Activated naive CD4-positive, alpha-beta T cell treated with anti-CD3 and anti-CD28 coated beads, Interleukin-2, amount 10 ng/mL, durations not matched to agents 7 days and 5 days (primary cell): ENCODE data around the gene SNUPN.
"Not testable (repeated sequence)": the region's sequence is repeated elsewhere in the genome, so short reads cannot be mapped to it uniquely, and the experiment has no call there.

ENCODE experiments used
- CTCF ChIA-PET: fragments of 350-600 bp; sonication (Branson Sonifier 250); formaldehyde crosslinking; loops from one replicate; lab custom pipeline; 2021; ENCODE audit warnings: antibody characterized with exemption; lab: Charles Lee
- DNase-seq: peaks from one replicate; pipeline ENCODE4 v3.0.0-alpha.2; 2020
- H3K27ac Mint-ChIP-seq: one replicate; pipeline ENCODE4 v1.8.0; 2021; ENCODE audit warnings: mild to moderate bottlenecking, moderate library complexity, mixed read lengths
- H3K27me3 Mint-ChIP-seq: one replicate; pipeline ENCODE4 v1.8.0; 2021; ENCODE audit warnings: mild to moderate bottlenecking, mixed read lengths
- H3K36me3 Mint-ChIP-seq: one replicate; pipeline ENCODE4 v1.8.0; 2021; ENCODE audit warnings: mixed read lengths
- H3K4me1 Mint-ChIP-seq: one replicate; pipeline ENCODE4 v1.8.0; 2021; ENCODE audit warnings: mixed read lengths
- H3K4me3 Mint-ChIP-seq: one replicate; pipeline ENCODE4 v1.8.0; 2021; ENCODE audit warnings: mild to moderate bottlenecking, moderate library complexity, mixed read lengths
- H3K9me3 Mint-ChIP-seq: one replicate; pipeline ENCODE4 v1.8.0; 2021; ENCODE audit warnings: mixed read lengths

Gene SNUPN

DNA sequence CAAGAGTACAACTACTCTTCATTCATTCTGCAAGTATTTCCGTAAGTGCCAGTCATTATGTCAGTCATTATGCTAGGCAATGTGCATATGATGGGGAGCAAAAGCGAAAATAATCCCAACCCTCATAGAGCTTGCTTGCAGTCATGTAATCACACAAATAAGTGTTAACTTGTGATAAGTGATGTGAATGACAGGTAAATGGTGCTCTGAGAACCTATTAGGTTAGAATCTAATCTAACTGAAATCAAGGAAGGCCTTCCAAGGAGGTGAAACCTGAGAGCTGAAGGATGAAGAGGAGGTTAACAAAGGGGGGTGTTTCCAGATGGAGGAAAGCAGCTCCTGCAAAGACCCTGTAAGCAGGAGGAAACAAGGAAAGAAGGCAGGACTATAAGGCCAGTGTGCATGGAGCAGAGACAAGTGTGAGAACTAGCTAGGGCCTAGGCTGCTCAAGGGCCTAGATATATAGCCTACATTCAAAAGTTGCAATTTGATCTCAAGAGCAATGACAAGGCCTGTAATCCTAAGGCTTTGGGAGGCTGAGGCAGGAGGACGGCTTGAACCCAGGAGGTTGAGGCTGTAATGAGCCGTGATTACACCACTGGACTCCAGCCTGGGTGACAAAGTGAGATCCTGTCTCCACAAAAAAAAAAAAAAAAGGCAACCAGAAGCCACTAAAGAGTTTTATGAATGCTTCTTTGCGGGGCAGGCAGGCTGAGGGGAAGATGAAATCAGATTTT is 51.7 kb downstream of the SNUPN start:
- CTCF ChIA-PET: no interaction called here
- Mint-ChIP-seq H3K27me3 (no peaks in the 10 kb centered on the region), H3K27ac (peak overlapping the region; percentile 8)

DNA sequence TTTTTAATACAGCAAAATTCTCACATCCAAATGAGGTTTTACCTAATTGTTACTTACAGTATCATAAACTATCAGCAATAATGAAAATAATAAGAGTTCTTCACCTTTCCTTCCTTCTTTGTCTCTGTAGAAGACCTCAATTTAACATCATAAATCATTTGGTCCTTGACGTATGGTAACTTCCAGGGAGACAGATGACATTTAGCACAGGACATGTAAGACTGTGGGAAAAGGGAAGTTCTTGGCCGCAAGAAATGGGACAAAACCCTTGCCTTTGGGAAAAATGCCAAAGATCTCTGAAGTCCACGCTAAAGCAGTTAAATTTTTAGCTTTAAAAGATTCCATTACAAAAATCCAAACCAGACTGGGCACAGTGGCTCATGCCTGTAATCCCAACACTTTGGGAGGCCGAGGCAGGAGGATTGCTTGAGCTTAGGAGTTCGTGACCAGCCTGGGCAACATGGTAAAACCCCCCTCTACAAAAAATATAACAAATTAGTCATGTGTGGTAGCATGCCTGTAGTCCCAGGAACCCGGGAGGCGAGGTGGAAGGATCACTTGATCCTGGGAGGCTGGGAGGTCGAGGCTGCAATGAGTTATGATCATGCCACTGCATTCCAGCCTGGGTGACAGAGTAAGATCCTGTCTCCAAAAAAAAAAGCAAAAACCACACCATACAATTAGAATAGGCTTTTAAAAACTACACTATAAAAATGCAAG is 55.2 kb downstream of the SNUPN start:
- H3K27ac Mint-ChIP-seq: no peak overlapping the region
- DNase-seq: no peak
- H3K4me1 Mint-ChIP-seq: peaks cover 19% of the 10 kb centered on the region
- no peaks in the 10 kb centered on the region for H3K27me3 Mint-ChIP-seq
- H3K9me3 Mint-ChIP-seq: no peaks in the 10 kb centered on the region
- H3K4me3 Mint-ChIP-seq: no peak overlapping the region
- CTCF ChIA-PET: interaction anchor here (0.7 to 1.1 kb wide), 2 partner anchors 27 to 116 kb away, joined by 3 read pairs; no protein-coding TSS in a partner anchor
- H3K36me3 Mint-ChIP-seq: peaks cover 9% of the 10 kb centered on the region

More for the DNA sequence above, 51.7 kb downstream of the SNUPN start:
- DNase-seq: no peak
- Mint-ChIP-seq H3K4me1 (peaks cover 33% of the 10 kb centered on the region), H3K4me3 (no peak overlapping the region), H3K9me3 (no peaks in the 10 kb centered on the region), H3K36me3 (peaks cover 14% of the 10 kb centered on the region)

DNA sequence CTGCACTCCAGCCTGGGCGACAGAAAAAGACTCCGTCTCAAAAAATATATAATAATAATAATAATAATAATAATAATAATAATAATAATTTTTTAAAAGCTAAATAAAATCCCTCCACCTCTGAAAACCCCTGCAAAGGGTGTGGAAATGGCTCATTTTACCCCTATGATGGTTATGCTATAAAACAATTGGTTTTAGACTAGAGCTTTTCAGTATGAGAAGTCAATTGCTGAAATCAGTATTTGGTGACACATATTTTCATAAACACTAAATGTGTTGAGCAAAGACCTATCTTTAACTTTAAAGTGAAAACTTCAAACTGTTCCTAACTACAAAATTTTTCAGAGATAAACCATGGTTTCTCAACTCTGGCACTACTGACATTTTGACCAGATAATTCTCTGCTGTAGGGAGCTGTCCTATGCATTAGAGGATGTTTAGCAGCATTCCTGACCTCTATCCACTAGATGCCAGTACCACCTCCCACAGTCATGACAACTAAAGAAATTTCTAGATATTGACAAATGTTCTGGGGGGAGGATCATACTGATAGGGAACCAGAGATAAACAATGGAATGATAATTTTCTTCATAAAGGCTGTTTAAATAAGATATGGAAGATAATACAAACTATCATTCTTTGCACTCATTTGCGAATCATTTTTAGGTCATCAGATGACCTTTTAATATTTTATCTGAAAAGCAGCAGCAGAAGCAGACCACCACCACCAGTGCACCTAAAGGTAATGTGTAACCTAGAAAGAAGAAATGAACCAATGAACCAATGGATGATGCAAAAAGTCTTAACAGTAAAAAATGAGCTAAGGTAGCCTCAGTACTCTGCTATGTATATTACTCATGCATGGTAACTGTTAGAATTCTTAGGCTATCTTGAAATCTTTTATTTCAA is 60.2 kb downstream of the SNUPN start:
- H3K27ac Mint-ChIP-seq: no peak overlapping the region
- CTCF ChIA-PET: interaction anchor here (0.6 to 1.2 kb wide), 2 partner anchors 14 to 34 kb away, joined by 3 read pairs; partner anchors contain the start of gene PTPN9
- H3K4me1 Mint-ChIP-seq: peaks cover 8% of the 10 kb centered on the region
- H3K36me3 Mint-ChIP-seq: peaks cover 8% of the 10 kb centered on the region
- H3K4me3 Mint-ChIP-seq: no peak overlapping the region
- DNase-seq: no peak
- H3K9me3 Mint-ChIP-seq: no peaks in the 10 kb centered on the region
- H3K27me3 Mint-ChIP-seq: no peaks in the 10 kb centered on the region

DNA sequence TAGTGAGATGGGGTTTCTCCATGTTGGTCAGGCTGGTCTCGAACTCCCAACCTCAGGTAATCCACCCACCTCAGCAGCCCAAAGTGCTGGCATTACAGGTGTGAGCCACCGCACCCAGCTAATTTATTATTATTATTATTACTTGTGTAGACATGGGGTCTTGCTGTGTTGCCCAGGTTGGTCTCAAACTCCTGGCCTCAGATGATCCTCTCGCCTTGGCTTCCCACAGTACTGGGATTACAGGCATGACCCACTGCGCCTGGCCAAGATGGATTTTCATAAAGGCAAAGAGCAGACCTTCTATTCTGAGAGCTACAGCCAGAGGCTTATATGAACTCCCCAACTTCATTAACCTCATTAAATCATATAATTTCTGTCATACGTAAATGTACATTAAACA is 63.6 kb downstream of the SNUPN start:
- DNase-seq: no peak
- Mint-ChIP-seq H3K27me3 (no peaks in the 10 kb centered on the region), H3K4me3 (no peak overlapping the region), H3K4me1 (no peaks in the 10 kb centered on the region), H3K27ac (no peak overlapping the region), H3K9me3 (no peaks in the 10 kb centered on the region), H3K36me3 (peaks cover 4% of the 10 kb centered on the region)
- CTCF ChIA-PET: no interaction called here

DNA sequence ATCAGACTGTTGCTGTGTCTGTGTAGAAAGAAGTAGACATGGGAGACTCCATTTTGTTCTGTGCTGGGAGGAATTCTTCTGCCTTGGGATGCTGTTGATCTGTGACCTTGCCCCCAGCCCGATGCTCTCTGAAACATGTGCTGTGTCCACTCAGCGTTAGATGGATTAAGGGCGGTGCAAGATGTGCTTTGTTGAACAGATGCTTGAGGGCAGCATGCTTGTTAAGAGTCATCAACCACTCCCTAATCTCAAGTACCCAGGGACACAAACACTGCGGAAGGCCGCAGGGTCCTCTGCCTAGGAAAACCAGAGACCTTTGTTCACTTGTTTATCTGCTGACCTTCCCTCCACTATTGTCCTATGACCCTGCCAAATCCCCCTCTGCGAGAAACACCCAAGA is 66.2 kb downstream of the SNUPN start:
- DNase-seq, CTCF ChIA-PET, H3K9me3 Mint-ChIP-seq, H3K36me3 Mint-ChIP-seq, H3K4me1 Mint-ChIP-seq, H3K4me3 Mint-ChIP-seq, H3K27me3 Mint-ChIP-seq, H3K27ac Mint-ChIP-seq: not testable (repeated sequence)

DNA sequence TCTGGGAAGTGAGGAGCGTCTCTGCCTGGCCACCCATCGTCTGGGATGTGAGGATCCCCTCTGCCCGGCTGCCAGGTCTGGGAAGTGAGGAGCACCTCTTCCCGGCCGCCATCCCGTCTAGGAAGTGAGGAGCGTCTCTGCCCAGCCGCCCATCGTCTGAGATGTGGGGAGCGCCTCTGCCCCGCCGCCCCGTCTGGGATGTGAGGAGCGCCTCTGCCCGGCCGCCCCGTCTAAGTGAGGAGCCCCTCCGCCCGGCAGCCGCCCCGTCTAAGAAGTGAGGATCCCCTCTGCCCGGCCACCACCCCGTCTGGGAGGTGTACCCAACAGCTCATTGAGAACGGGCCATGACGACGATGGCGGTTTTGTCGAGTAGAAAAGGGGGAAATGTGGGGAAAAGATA is 66.6 kb downstream of the SNUPN start:
- H3K4me1 Mint-ChIP-seq, CTCF ChIA-PET, H3K27me3 Mint-ChIP-seq, H3K36me3 Mint-ChIP-seq, DNase-seq, H3K9me3 Mint-ChIP-seq, H3K4me3 Mint-ChIP-seq, H3K27ac Mint-ChIP-seq: not testable (repeated sequence)

DNA sequence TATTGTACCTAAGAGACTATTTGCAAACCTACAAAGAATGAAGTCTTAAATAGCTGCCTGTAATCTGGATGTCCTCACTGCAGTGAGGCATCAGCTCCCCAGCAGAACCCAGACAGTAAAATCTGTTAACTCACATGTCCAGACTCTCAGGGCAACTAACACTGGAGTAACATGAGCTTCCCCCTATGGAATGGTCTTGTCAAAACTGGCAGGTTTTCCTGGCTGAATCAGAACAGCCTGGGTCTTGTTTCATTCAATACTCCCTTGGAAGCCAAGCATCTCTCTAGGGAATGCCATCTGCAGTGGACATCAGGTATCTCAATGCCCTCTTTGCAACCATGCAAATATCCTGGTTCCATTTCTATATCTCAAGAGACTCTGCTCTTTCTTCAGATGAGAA is 70.8 kb downstream of the SNUPN start:
- Mint-ChIP-seq H3K4me3 (no peak overlapping the region), H3K9me3 (no peaks in the 10 kb centered on the region), H3K4me1 (no peaks in the 10 kb centered on the region), H3K27me3 (no peaks in the 10 kb centered on the region), H3K36me3 (no peaks in the 10 kb centered on the region), H3K27ac (no peak overlapping the region)
- CTCF ChIA-PET: interaction anchor here (0.9 kb wide), 1 partner anchor 12 kb away, joined by 3 read pairs; no protein-coding TSS in a partner anchor
- DNase-seq: no peak

DNA sequence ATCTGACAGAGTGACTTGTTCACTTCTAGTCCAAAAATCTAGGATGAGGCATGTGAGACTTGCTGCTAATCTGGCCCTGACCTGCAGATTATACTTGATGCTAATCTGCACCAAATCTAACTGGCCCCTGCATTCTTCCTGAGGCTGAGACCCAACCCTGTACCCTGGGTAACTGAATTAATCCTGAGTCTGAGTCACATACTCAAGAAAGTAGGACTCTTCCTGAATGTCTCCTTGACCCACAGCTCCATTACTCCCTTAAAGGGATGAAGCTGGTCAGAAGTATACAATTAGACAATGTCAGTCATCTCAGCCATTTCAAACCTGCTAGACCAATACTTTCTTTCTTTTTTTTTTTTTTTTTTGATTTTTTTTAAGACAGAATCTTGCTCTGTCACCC is 71.9 kb downstream of the SNUPN start:
- no peak for DNase-seq
- Mint-ChIP-seq H3K9me3 (no peaks in the 10 kb centered on the region), H3K27me3 (no peaks in the 10 kb centered on the region), H3K27ac (no peak overlapping the region), H3K36me3 (no peaks in the 10 kb centered on the region), H3K4me3 (no peak overlapping the region), H3K4me1 (no peaks in the 10 kb centered on the region)
- CTCF ChIA-PET: no interaction called here

DNA sequence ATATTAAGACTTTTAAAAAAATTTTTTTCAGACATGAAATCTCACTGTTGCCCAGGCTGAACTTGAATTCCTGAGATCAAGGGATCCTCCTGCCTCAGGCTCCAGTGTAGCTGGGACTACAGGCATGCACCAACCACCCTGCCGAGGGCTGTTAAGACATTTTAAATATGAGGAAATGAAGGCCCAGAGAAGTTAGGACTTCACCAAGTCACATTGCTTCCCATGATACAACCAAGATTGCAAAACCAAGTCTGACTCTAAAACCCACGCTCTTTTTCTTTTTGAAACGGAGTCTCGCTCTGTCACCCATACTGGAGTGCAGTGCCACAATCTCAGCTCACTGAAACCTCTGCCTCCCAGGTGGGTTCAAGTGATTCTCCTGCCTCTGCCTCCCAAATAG is 74.4 kb downstream of the SNUPN start:
- no peaks in the 10 kb centered on the region for H3K27me3 Mint-ChIP-seq

More for the DNA sequence above, 74.4 kb downstream of the SNUPN start:
- Mint-ChIP-seq H3K36me3 (no peaks in the 10 kb centered on the region), H3K9me3 (no peaks in the 10 kb centered on the region), H3K4me1 (no peaks in the 10 kb centered on the region), H3K27ac (no peak overlapping the region), H3K4me3 (no peak overlapping the region)
- DNase-seq: no peak
- CTCF ChIA-PET: no interaction called here
